Karpas-422 (cell line): ENCODE data around the gene PACS1. TPM values are rescaled to one million over a fixed set of nuclear protein-coding genes. Genes with fewer than 3 reads are reported as not detected.

ENCODE experiments used
- DNase-seq: peaks from one replicate; pipeline ENCODE4 v3.0.0-alpha.2; 2015
- H2AFZ ChIP-seq: fragments of 200-600 bp; sonication (generic); 2 replicates; pipeline ENCODE4 v1.6.1; 2014; ENCODE audit warnings: antibody characterized with exemption, low read length, mixed read lengths
- H3K27ac ChIP-seq: fragments of 200-600 bp; sonication (generic); 2 replicates; pipeline ENCODE4 v1.5.1; 2014; ENCODE audit warnings: mild to moderate bottlenecking, low read length, moderate library complexity
- H3K27me3 ChIP-seq: fragments of 200-600 bp; sonication (generic); 2 replicates; pipeline ENCODE4 v1.6.1; 2014; ENCODE audit warnings: low read length, mixed read lengths
- H3K36me3 ChIP-seq: fragments of 200-600 bp; sonication (generic); 2 replicates; pipeline ENCODE4 v1.6.1; 2014; ENCODE audit warnings: low read length, mixed read lengths; ENCODE audit not compliant: insufficient read depth
- H3K4me1 ChIP-seq: fragments of 200-600 bp; sonication (generic); 2 replicates; pipeline ENCODE4 v1.6.1; 2014; ENCODE audit warnings: mild to moderate bottlenecking, low read length, mixed read lengths
- H3K4me2 ChIP-seq: fragments of 200-600 bp; sonication (generic); 2 replicates; pipeline ENCODE4 v1.6.1; 2014; ENCODE audit warnings: low read length, low read depth, mild to moderate bottlenecking; ENCODE audit not compliant: poor library complexity, severe bottlenecking
- H3K4me3 ChIP-seq: fragments of 200-600 bp; sonication (generic); 2 replicates; pipeline ENCODE4 v1.5.1; 2014; ENCODE audit warnings: mild to moderate bottlenecking, antibody characterized with exemption, low read length, mixed read lengths
- H3K79me2 ChIP-seq: fragments of 200-600 bp; sonication (generic); 2 replicates; pipeline ENCODE4 v1.6.1; 2014; ENCODE audit warnings: mild to moderate bottlenecking, low read length, mixed read lengths
- H3K9ac ChIP-seq: fragments of 200-600 bp; sonication (generic); 2 replicates; pipeline ENCODE4 v1.6.0; 2014; ENCODE audit warnings: low read length
- H3K9me2 ChIP-seq: fragments of 200-600 bp; sonication (generic), shearing (Covaris generic); replicated peaks from 2 replicates; pipeline ENCODE4 v1.6.0; 2014; ENCODE audit warnings: mild to moderate bottlenecking, low read length, moderate library complexity; ENCODE audit not compliant: insufficient read depth
- H3K9me3 ChIP-seq: fragments of 300-700, 200-600 bp; sonication (generic); 2 replicates; pipeline ENCODE4 v1.6.1; 2014; ENCODE audit warnings: low read length, mixed read lengths
- H4K20me1 ChIP-seq: fragments of 200-600 bp; sonication (generic); 2 replicates; pipeline ENCODE4 v1.6.1; 2014; ENCODE audit warnings: mild to moderate bottlenecking, antibody characterized with exemption, low read length, low read depth; ENCODE audit not compliant: insufficient read depth
- total RNA-seq: library from RNA; depleted of rRNA; stranded (reverse); fragments of >200 nt; shearing (Covaris generic); gene quantifications from 2 replicates; pipeline ENCODE4 v1.2.3, GENCODE V29; 2014; ENCODE audit warnings: low replicate concordance

Gene PACS1
- total RNA-seq, 1 experiment from 2014 or later, result 60.5 TPM

DNA sequence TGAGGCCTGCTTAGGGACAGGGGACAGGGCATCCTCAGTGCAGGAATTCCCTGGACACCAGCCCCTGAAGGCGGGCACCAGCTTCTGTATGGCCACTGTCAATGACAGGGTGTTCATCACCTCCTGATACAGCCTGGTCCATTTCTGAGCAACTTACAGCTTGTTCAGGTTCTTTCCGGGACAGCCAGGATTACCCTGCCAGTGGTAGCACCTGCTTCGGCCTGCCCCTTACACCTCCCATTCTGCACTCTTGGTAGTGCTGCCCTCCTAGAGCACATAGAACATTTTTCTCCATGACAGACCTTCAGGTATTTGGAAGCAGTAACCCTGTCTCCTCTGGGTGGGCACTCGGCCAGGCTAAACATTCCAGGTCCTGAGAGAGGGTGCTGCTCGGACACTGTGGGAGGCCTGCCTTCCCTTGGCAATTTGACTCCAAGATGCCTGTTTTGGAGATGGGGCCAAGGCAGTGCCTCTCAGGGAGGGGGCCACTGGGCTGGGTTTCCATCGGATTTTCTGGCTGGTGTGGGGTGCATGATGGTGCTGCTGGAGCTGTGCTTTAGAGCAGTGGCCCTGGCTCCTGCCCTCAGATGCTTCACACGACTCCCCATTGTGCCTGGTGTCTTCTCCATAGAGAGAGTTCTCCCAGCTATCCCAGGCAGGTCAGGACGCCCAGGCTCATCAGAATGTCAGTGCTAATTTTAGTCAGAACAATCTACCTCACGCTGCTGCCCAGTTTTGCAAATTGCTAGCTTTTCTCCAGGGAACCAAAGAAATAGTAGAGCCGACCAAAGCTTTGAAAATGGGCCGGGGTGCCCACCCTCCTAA is 22.3 kb upstream of the PACS1 start:
- H3K4me2 ChIP-seq, result no peak overlapping the region
- H3K27ac ChIP-seq, result no peak overlapping the region
- no peak overlapping the region for H3K4me3 ChIP-seq
- no peak overlapping the region for H2AFZ ChIP-seq
- no peaks in the 10 kb centered on the region for H3K36me3 ChIP-seq
- H3K4me1 ChIP-seq, result peaks cover 34% of the 10 kb centered on the region
- peak overlapping the region; percentile 9; the same call in 1 of the 2 replicates for H3K9ac ChIP-seq
- H3K27me3 ChIP-seq, result no peaks in the 10 kb centered on the region
- H3K79me2 ChIP-seq, result peaks cover 6% of the 10 kb centered on the region
- H4K20me1 ChIP-seq, result peaks cover 3% of the 10 kb centered on the region; the same call in 1 of the 2 replicates
- no peak for DNase-seq
- no peaks in the 10 kb centered on the region for H3K9me2 ChIP-seq
- H3K9me3 ChIP-seq, result no peaks in the 10 kb centered on the region

DNA sequence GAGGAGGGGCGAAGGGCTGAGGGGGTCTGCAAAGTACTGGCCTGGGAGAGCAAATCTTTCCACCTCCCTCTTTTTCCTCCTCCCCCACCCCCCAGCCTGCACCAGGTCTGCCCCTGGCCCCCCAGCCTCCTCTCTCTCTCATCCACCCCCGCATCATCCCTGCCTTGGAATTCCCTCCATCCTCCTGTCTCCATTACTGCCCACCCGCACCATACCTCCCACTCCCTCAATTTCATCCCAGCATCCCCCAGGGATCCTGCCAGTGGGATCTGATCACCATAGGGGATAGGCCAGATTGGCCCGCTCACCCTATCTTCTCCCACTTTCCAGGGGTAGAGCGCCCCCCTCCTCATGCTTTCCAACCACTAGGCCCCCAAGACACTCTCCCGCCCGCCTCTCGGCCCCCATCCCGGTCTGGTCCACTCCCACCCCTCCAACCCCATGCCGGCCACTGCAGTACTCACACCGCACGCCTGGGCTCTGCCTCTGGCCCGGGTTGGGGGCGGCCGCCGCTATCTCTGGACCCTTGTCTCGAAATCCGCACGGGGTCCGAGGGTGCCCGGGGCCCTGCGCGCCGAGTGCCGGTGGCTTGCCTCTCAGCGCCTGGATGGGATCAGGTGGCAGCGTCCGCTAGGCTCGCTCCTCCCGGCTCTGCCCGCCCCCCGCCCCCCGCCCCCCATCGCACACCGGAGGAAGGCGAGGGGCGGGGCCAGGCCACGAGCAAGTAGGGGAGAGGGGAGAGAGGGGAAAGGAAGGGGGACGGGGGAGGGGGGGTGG is 21.3 kb upstream of the PACS1 start, which contains the start of gene GAL3ST3:
GAL3ST3 (minus strand) TSS at position 615 of the 777 bp plus-strand sequence. CDS start 3,746 bp downstream, outside the sequence.
- no peaks in the 10 kb centered on the region for H3K9me2 ChIP-seq
- no peak for DNase-seq
- peaks cover 9% of the 10 kb centered on the region for H4K20me1 ChIP-seq
- peaks cover 16% of the 10 kb centered on the region for H3K79me2 ChIP-seq
- H3K36me3 ChIP-seq, result peaks cover 5% of the 10 kb centered on the region; the same call in 1 of the 2 replicates
- no peaks in the 10 kb centered on the region for H3K9me3 ChIP-seq
- no peak within 1 kb of the TSS for H3K4me3 ChIP-seq
- H3K27ac ChIP-seq, result no peak within 1 kb of the TSS
- no peak within 1 kb of the TSS for H3K4me2 ChIP-seq
- H3K9ac ChIP-seq, result peak within 1 kb of the TSS; percentile 9; the same call in 1 of the 2 replicates
- H2AFZ ChIP-seq, result no peak within 1 kb of the TSS
- H3K27me3 ChIP-seq, result no peaks in the 10 kb centered on the region
- peaks cover 43% of the 10 kb centered on the region for H3K4me1 ChIP-seq

DNA sequence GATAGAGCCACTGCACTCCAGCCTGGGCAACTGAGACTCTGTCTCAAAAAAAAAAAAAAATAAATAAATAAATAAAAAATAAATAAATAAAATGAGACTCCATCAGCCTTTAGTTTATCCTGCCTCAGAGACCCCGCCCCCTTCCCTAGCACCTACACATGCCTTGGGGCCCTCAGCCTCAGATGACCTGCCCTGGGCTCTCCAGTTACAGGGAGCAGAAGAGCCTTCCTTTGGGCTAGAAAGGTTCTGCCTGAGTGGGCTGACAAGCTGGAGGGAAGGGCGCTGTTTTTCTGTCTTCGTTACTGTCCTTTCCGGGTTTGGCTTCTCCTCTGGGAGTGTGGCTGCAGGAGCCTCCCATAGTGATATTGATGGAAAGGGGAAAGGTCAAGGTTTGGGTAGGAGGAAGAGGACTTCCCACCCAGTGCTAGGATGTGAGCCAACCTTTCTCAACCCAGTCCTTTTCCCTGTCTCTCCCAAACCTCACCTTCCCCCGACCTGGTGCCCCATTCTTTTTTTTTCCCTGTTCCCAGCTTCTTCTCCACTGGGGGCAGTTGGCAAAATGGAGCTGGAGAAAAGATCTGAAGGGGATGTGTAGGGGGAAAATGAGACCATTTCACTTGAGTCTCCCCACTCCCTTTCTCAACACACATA is 19.4 kb upstream of the PACS1 start:
- no peak overlapping the region for H3K27ac ChIP-seq
- peaks cover 34% of the 10 kb centered on the region for H3K79me2 ChIP-seq
- peak overlapping the region; percentile 85 for H3K4me2 ChIP-seq
- H4K20me1 ChIP-seq, result peaks cover 12% of the 10 kb centered on the region
- H2AFZ ChIP-seq, result peak overlapping the region; percentile 33; the same call in 1 of the 2 replicates
- peaks cover 28% of the 10 kb centered on the region for H3K4me1 ChIP-seq
- no peaks in the 10 kb centered on the region for H3K9me2 ChIP-seq
- no peaks in the 10 kb centered on the region for H3K9me3 ChIP-seq
- peak overlapping the region; percentile 98 for H3K4me3 ChIP-seq
- peak overlapping the region; percentile 75 for H3K9ac ChIP-seq
- H3K27me3 ChIP-seq, result no peaks in the 10 kb centered on the region
- no peak for DNase-seq
- H3K36me3 ChIP-seq, result peaks cover 20% of the 10 kb centered on the region; the same call in 1 of the 2 replicates

DNA sequence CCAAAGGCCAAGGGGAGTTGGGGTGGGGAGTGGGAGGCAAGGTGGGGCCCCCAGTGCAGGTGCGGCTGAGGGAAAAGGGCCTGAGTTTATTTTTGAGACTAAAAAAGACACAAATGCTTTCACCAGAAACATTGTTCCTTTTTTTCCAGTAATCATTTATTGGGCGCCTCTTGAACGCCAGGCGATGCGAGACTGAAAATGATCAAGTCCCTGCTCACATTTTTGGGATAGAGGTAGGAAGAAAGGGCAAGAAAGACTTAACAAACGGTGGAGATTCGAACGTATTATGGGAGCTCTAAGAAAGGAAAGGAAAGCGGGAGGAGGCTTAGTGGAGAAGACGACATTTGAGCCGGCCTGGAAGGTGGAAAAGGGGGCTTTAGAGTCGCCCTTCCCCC is 18.7 kb upstream of the PACS1 start:
- Histone ChIP-seq H3K27me3 (no peaks in the 10 kb centered on the region), H3K9me3 (no peaks in the 10 kb centered on the region), H3K4me3 (peak overlapping the region; percentile 98), H4K20me1 (peaks cover 12% of the 10 kb centered on the region), H3K9me2 (no peaks in the 10 kb centered on the region), H3K79me2 (peaks cover 37% of the 10 kb centered on the region), H3K4me1 (peaks cover 26% of the 10 kb centered on the region), H3K36me3 (peaks cover 24% of the 10 kb centered on the region; the same call in 1 of the 2 replicates), H3K4me2 (peak overlapping the region; percentile 85), H2AFZ (peak overlapping the region; percentile 33; the same call in 1 of the 2 replicates), H3K9ac (peak overlapping the region; percentile 75), H3K27ac (peak overlapping the region; percentile 60)
- DNase-seq, result peak; percentile 52

DNA sequence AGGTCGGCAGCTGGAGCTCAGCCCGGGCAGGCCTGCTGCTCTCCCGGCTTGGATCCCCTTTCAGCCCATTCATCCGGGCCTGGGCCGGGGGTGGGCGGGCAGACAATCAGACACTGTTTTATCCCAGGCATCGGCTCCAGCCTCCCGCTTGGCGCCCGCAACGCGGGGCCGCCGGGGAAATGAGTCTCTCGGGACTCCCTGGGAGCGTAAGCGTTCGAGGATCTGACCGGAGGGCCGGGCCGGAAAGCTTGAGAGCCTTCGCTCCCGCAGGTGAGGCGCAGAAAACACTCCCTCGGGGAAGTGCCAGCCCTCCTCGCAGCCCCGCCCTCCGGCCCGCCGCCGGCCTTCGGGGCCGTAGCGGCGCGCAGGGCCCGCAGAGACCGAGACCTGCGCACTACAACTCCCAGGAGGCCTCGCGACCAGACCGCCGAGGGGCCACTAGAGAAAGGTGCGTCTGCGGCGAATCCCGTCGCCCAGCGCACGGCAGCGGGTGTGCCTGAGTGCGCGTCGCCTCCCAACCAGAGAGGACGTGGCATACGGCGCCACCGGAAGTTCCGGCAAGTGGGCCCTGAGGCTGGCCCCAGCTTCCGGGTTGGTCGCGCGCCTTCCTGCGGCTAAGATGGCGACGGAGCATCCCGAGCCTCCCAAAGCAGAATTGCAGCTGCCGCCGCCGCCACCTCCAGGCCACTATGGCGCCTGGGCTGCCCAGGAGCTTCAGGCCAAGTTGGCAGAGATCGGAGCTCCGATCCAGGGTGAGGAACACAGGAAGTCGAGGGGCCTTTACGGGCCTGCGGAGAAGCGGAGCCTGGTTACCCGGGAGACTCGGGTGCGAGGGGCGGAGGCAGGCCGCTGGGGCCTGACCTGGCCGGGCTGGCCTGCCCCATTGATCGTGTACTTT is 18.1 kb upstream of the PACS1 start, which contains the start of gene SF3B2:
SF3B2 (plus strand) TSS at position 599 of the 898 bp plus-strand sequence; CDS start at position 620, 21 bp downstream.
- no peaks in the 10 kb centered on the region for H3K9me2 ChIP-seq
- no peaks in the 10 kb centered on the region for H3K27me3 ChIP-seq
- H3K9ac ChIP-seq, result peak within 1 kb of the TSS; percentile 98
- no peaks in the 10 kb centered on the region for H3K9me3 ChIP-seq
- peak; percentile 99 for DNase-seq
- H3K27ac ChIP-seq, result peak within 1 kb of the TSS; percentile 60
- peak within 1 kb of the TSS; percentile 98 for H3K4me3 ChIP-seq
- peaks cover 40% of the 10 kb centered on the region for H3K79me2 ChIP-seq
- peaks cover 12% of the 10 kb centered on the region for H4K20me1 ChIP-seq
- peak within 1 kb of the TSS; percentile 33; the same call in 1 of the 2 replicates for H2AFZ ChIP-seq
- peak within 1 kb of the TSS; percentile 93 for H3K4me2 ChIP-seq
- H3K36me3 ChIP-seq, result peaks cover 30% of the 10 kb centered on the region; the same call in 1 of the 2 replicates
- H3K4me1 ChIP-seq, result peaks cover 26% of the 10 kb centered on the region

DNA sequence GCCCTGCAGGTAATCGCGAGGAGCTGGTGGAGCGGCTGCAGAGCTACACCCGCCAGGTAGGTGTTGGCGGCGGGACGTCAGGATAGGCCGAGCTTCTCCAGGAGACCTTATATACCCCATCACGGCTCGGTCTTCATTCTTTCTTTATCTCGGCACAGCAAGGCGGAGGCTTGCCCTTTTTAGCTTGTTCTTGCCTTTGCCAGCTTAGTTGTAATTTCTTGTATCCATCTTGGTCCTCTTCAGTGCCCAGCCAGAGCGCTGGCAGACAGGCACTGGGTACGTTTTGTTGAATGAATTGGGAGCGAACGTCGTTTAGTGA is 17.4 kb upstream of the PACS1 start:
- H3K27ac ChIP-seq, result peak overlapping the region; percentile 48
- peak overlapping the region; percentile 98 for H3K4me3 ChIP-seq
- peaks cover 33% of the 10 kb centered on the region; the same call in 1 of the 2 replicates for H3K36me3 ChIP-seq
- peaks cover 26% of the 10 kb centered on the region for H3K4me1 ChIP-seq
- DNase-seq, result no peak
- H2AFZ ChIP-seq, result no peak overlapping the region; the same call in 1 of the 2 replicates
- H3K4me2 ChIP-seq, result peak overlapping the region; percentile 93
- peak overlapping the region; percentile 98 for H3K9ac ChIP-seq
- H3K27me3 ChIP-seq, result no peaks in the 10 kb centered on the region
- peaks cover 12% of the 10 kb centered on the region for H4K20me1 ChIP-seq
- H3K79me2 ChIP-seq, result peaks cover 40% of the 10 kb centered on the region
- H3K9me2 ChIP-seq, result no peaks in the 10 kb centered on the region
- no peaks in the 10 kb centered on the region for H3K9me3 ChIP-seq

DNA sequence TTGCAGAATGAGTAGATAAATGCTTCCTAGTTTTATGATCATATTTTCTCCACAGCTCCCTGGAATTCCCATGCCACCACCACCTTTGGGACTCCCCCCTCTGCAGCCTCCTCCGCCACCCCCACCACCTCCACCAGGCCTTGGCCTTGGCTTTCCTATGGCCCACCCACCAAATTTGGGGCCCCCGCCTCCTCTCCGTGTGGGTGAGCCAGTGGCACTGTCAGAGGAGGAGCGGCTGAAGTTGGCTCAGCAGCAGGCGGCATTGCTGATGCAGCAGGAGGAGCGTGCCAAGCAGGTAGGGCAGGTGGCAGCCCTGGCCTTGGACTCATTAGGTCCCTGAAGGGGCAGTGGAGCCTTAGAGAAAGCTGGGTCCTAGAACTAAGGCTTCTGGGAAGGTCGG is 15.1 kb upstream of the PACS1 start:
- H3K27ac ChIP-seq, result no peak overlapping the region
- H3K9ac ChIP-seq, result no peak overlapping the region
- peaks cover 43% of the 10 kb centered on the region for H3K36me3 ChIP-seq
- H3K27me3 ChIP-seq, result no peaks in the 10 kb centered on the region
- no peaks in the 10 kb centered on the region for H3K9me2 ChIP-seq
- H3K79me2 ChIP-seq, result peaks cover 40% of the 10 kb centered on the region
- H2AFZ ChIP-seq, result no peak overlapping the region
- peaks cover 22% of the 10 kb centered on the region for H3K4me1 ChIP-seq
- no peaks in the 10 kb centered on the region for H3K9me3 ChIP-seq
- DNase-seq, result no peak
- H3K4me3 ChIP-seq, result no peak overlapping the region
- no peak overlapping the region for H3K4me2 ChIP-seq
- H4K20me1 ChIP-seq, result peaks cover 12% of the 10 kb centered on the region
